CD4-positive, alpha-beta T cell treated with Interleukin-17A for 1 hour (primary cell): ENCODE measurements around the gene CREG2.
A peak's percentile ranks its signal among the peaks of the same experiment; 100 is the strongest.
"Not testable (repeated sequence)": the region's sequence is repeated elsewhere in the genome, so short reads cannot be mapped to it uniquely, and the experiment has no call there.

Experiments
- DNase-seq: peaks from one replicate; pipeline ENCODE4 v3.0.0-alpha.2; 2020

CREG2 gene

GRCh38 chr2:101341901-101342624, 45.2 kb downstream of the CREG2 start:
- DNase-seq, result peak; percentile 73

- DNase-seq, result peak; percentile 49
Measured at GRCh38 chr2:101341421-101341820, 45.9 kb downstream of the CREG2 start.

GRCh38 chr2:101340141-101340551, 47.2 kb downstream of the CREG2 start:
- no peak for DNase-seq

- DNase-seq, result no peak
Measured at GRCh38 chr2:101339266-101339880, 47.9 kb downstream of the CREG2 start.

GRCh38 chr2:101337877-101338276, 49.4 kb downstream of the CREG2 start:
- no peak for DNase-seq

- DNase-seq, result no peak
Measured at GRCh38 chr2:101332885-101333766, 54.2 kb downstream of the CREG2 start.

GRCh38 chr2:101331202-101331601, 56.1 kb downstream of the CREG2 start:
- no peak for DNase-seq

GRCh38 chr2:101330253-101330933, 56.9 kb downstream of the CREG2 start:
- peak; percentile 22 for DNase-seq

- peak; percentile 45 for DNase-seq
Measured at GRCh38 chr2:101329026-101329425, 58.3 kb downstream of the CREG2 start.

GRCh38 chr2:101328474-101329007, 58.8 kb downstream of the CREG2 start:
- DNase-seq, result peak; percentile 78

- DNase-seq, result no peak
Measured at GRCh38 chr2:101327863-101328394, 59.4 kb downstream of the CREG2 start.

- no peak for DNase-seq
Measured at GRCh38 chr2:101325425-101325824, 61.9 kb downstream of the CREG2 start.

GRCh38 chr2:101316568-101316967, 70.7 kb downstream of the CREG2 start:
- not testable (repeated sequence) for DNase-seq

GRCh38 chr2:101311696-101312017, 75.6 kb downstream of the CREG2 start:
- DNase-seq, result no peak

GRCh38 chr2:101310834-101311695, 76.2 kb downstream of the CREG2 start:
- DNase-seq, result peak; percentile 60

GRCh38 chr2:101310090-101310833, 77.0 kb downstream of the CREG2 start:
- no peak for DNase-seq

- peak; percentile 92 for DNase-seq
Measured at GRCh38 chr2:101308432-101309210, 78.7 kb downstream of the CREG2 start, which contains the start of gene RNF149. Gene RNF149, minus strand, starts transcription at chr2:101308701. Its CDS starts 113 bp downstream, at chr2:101308588.

- DNase-seq, result peak; percentile 40
Measured at GRCh38 chr2:101307950-101308431, 79.3 kb downstream of the CREG2 start.

GRCh38 chr2:101307503-101307902, 79.8 kb downstream of the CREG2 start:
- DNase-seq, result peak; percentile 29

GRCh38 chr2:101306410-101306809, 80.9 kb downstream of the CREG2 start:
- peak; percentile 22 for DNase-seq
